ENCODE data around the gene STK24. TPM values are rescaled to one million over a fixed set of nuclear protein-coding genes. Genes with fewer than 3 reads are reported as not detected.

The STK24 gene
- polyA plus RNA-seq, 1 of the 3 experiments (the other 2 are of a cell fraction): 30.5 TPM

DNA sequence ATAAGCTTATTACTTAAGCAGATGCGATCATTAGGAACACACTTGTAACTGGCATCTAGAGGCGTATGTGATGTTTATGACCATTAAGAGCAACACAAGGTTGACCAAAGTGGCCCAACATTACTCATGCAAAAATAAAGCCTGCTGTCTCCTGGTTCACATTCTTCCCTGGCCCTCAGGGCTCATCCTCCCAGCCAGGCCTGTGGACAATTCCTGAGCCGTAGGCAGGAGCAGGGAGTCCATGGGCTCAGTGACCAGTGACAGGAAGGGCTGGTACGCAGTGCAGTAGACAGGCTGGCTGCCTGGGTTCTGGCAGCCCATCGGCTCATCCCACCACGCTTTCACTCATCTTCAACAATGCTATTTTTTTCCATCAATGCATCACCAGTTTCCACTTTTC is 106.0 kb downstream of the STK24 start:
- Histone ChIP-seq H3K9me3 (no peaks in the 10 kb centered on the region), H3K4me2 (no peak overlapping the region), H3K27ac (ENCODE audit: low read depth in 2 of 2, low read length in 1 of 2) (no peak overlapping the region), H3K4me1 (ENCODE audit: control insufficient read depth in 1 of 2, insufficient read depth in 2 of 2, low read depth in 1 of 2, low read length in 1 of 2) (peaks cover 0 to 18% of the 10 kb centered on the region in 2 experiments; a peak in 1 of 4 replicates), H3K9ac (no peak overlapping the region), H3K9me2 (no peaks in the 10 kb centered on the region), H3K4me3 (ENCODE audit: low read depth in 2 of 2, low read length in 1 of 2) (no peak overlapping the region), H3K36me3 (replicated peaks in 1 of 2; ENCODE audit: control insufficient read depth in 1 of 2, insufficient read depth in 2 of 2, low read length in 1 of 2) (peaks cover 15 to 47% of the 10 kb centered on the region in 2 experiments), H3K27me3 (ENCODE audit: insufficient read depth) (no peaks in the 10 kb centered on the region), H3K79me2 (ENCODE audit: insufficient read depth) (no peaks in the 10 kb centered on the region), H4K20me1 (ENCODE audit: insufficient read depth) (no peaks in the 10 kb centered on the region), H2AFZ (ENCODE audit: low read depth) (no peak overlapping the region), H3F3A (replicated peaks; ENCODE audit: insufficient read depth) (no peaks in the 10 kb centered on the region)
- 72% methylated on average over 5 of the region's 6 CpGs for WGBS (ENCODE audit: low lambda C conversion rate)
- no peak for DNase-seq
- ChIA-PET CTCF (interaction anchor here (0.8 to 3.6 kb wide), 5 partner anchors 11 to 202 kb away, joined by 3 to 11 read pairs (median 3); no protein-coding TSS in a partner anchor), POLR2A (no interaction called here)
- TF ChIP-seq CHD2 (IDR thresholded peaks at IDR 0.05; ENCODE audit: low read length, partially characterized antibody): no peak
- TF ChIP-seq, protein P1, sequence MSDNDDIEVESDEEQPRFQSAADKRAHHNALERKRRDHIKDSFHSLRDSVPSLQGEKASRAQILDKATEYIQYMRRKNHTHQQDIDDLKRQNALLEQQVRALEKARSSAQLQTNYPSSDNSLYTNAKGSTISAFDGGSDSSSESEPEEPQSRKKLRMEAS (IDR thresholded peaks at IDR 0.05; ENCODE audit: low read depth): no peak
- TF ChIP-seq, protein P2, sequence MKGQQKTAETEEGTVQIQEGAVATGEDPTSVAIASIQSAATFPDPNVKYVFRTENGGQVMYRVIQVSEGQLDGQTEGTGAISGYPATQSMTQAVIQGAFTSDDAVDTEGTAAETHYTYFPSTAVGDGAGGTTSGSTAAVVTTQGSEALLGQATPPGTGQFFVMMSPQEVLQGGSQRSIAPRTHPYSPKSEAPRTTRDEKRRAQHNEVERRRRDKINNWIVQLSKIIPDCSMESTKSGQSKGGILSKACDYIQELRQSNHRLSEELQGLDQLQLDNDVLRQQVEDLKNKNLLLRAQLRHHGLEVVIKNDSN (IDR thresholded peaks at IDR 0.05; ENCODE audit: borderline replicate concordance, low read depth): no peak
- no peak for TF ChIP-seq FOSL2 (IDR thresholded peaks at IDR 0.05; ENCODE audit: borderline replicate concordance, low read depth)
- TF ChIP-seq RFX5 (IDR thresholded peaks at IDR 0.05; ENCODE audit: low read length): no peak
- no peak for TF ChIP-seq SIN3A (IDR thresholded peaks at IDR 0.05; ENCODE audit: borderline replicate concordance, low read depth, low read length)
- TF ChIP-seq, protein P3, sequence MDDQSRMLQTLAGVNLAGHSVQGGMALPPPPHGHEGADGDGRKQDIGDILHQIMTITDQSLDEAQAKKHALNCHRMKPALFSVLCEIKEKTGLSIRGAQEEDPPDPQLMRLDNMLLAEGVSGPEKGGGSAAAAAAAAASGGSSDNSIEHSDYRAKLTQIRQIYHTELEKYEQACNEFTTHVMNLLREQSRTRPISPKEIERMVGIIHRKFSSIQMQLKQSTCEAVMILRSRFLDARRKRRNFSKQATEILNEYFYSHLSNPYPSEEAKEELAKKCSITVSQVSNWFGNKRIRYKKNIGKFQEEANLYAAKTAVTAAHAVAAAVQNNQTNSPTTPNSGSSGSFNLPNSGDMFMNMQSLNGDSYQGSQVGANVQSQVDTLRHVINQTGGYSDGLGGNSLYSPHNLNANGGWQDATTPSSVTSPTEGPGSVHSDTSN (IDR thresholded peaks at IDR 0.05): no peak
- no peak for TF ChIP-seq FOXM1 (IDR thresholded peaks at IDR 0.05; ENCODE audit: low read depth)
- no peak for TF ChIP-seq MEF2A (IDR thresholded peaks at IDR 0.05; ENCODE audit: borderline replicate concordance, low read depth)
- TF ChIP-seq, protein P4, sequence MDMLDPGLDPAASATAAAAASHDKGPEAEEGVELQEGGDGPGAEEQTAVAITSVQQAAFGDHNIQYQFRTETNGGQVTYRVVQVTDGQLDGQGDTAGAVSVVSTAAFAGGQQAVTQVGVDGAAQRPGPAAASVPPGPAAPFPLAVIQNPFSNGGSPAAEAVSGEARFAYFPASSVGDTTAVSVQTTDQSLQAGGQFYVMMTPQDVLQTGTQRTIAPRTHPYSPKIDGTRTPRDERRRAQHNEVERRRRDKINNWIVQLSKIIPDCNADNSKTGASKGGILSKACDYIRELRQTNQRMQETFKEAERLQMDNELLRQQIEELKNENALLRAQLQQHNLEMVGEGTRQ (IDR thresholded peaks at IDR 0.05; ENCODE audit: borderline replicate concordance, low read depth, low read length): no peak
- no peak for TF ChIP-seq EP300 (IDR thresholded peaks at IDR 0.05; ENCODE audit: borderline replicate concordance in 1 of 2, low read depth in 1 of 2, low read length in 1 of 2)
- TF ChIP-seq JUND (IDR thresholded peaks at IDR 0.05): no peak
- no peak for TF ChIP-seq NRF1 (IDR thresholded peaks at IDR 0.05; ENCODE audit: low read depth, low read length)
- no peak for TF ChIP-seq MXI1 (IDR thresholded peaks at IDR 0.05; ENCODE audit: low read depth, low read length)
- TF ChIP-seq GATA2 (CRISPR knock-in tag; IDR thresholded peaks at IDR 0.05): no peak
- TF ChIP-seq ELF1 (IDR thresholded peaks at IDR 0.05): no peak
- TF ChIP-seq, protein P5, sequence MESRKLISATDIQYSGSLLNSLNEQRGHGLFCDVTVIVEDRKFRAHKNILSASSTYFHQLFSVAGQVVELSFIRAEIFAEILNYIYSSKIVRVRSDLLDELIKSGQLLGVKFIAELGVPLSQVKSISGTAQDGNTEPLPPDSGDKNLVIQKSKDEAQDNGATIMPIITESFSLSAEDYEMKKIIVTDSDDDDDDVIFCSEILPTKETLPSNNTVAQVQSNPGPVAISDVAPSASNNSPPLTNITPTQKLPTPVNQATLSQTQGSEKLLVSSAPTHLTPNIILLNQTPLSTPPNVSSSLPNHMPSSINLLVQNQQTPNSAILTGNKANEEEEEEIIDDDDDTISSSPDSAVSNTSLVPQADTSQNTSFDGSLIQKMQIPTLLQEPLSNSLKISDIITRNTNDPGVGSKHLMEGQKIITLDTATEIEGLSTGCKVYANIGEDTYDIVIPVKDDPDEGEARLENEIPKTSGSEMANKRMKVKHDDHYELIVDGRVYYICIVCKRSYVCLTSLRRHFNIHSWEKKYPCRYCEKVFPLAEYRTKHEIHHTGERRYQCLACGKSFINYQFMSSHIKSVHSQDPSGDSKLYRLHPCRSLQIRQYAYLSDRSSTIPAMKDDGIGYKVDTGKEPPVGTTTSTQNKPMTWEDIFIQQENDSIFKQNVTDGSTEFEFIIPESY (IDR thresholded peaks at IDR 0.05; ENCODE audit: borderline replicate concordance, low read depth): no peak
- TF ChIP-seq NFIC (IDR thresholded peaks at IDR 0.05; ENCODE audit: borderline replicate concordance): no peak
- TF ChIP-seq, protein P6, sequence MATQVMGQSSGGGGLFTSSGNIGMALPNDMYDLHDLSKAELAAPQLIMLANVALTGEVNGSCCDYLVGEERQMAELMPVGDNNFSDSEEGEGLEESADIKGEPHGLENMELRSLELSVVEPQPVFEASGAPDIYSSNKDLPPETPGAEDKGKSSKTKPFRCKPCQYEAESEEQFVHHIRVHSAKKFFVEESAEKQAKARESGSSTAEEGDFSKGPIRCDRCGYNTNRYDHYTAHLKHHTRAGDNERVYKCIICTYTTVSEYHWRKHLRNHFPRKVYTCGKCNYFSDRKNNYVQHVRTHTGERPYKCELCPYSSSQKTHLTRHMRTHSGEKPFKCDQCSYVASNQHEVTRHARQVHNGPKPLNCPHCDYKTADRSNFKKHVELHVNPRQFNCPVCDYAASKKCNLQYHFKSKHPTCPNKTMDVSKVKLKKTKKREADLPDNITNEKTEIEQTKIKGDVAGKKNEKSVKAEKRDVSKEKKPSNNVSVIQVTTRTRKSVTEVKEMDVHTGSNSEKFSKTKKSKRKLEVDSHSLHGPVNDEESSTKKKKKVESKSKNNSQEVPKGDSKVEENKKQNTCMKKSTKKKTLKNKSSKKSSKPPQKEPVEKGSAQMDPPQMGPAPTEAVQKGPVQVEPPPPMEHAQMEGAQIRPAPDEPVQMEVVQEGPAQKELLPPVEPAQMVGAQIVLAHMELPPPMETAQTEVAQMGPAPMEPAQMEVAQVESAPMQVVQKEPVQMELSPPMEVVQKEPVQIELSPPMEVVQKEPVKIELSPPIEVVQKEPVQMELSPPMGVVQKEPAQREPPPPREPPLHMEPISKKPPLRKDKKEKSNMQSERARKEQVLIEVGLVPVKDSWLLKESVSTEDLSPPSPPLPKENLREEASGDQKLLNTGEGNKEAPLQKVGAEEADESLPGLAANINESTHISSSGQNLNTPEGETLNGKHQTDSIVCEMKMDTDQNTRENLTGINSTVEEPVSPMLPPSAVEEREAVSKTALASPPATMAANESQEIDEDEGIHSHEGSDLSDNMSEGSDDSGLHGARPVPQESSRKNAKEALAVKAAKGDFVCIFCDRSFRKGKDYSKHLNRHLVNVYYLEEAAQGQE (IDR thresholded peaks at IDR 0.05; ENCODE audit: low read depth, low read length): no peak
- TF ChIP-seq, protein P7, sequence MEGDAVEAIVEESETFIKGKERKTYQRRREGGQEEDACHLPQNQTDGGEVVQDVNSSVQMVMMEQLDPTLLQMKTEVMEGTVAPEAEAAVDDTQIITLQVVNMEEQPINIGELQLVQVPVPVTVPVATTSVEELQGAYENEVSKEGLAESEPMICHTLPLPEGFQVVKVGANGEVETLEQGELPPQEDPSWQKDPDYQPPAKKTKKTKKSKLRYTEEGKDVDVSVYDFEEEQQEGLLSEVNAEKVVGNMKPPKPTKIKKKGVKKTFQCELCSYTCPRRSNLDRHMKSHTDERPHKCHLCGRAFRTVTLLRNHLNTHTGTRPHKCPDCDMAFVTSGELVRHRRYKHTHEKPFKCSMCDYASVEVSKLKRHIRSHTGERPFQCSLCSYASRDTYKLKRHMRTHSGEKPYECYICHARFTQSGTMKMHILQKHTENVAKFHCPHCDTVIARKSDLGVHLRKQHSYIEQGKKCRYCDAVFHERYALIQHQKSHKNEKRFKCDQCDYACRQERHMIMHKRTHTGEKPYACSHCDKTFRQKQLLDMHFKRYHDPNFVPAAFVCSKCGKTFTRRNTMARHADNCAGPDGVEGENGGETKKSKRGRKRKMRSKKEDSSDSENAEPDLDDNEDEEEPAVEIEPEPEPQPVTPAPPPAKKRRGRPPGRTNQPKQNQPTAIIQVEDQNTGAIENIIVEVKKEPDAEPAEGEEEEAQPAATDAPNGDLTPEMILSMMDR (IDR thresholded peaks at IDR 0.05): no peak
